SHP77 treated with DMSO at 0.1 percent for 48 hours (cell line): ENCODE results near the gene RAB30.

Experiments used
- DNase-seq: peaks from one replicate; lab custom pipeline; 2025; lab: John Stamatoyannopoulos, UW

The RAB30 gene, protein sequence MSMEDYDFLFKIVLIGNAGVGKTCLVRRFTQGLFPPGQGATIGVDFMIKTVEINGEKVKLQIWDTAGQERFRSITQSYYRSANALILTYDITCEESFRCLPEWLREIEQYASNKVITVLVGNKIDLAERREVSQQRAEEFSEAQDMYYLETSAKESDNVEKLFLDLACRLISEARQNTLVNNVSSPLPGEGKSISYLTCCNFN

DNA sequence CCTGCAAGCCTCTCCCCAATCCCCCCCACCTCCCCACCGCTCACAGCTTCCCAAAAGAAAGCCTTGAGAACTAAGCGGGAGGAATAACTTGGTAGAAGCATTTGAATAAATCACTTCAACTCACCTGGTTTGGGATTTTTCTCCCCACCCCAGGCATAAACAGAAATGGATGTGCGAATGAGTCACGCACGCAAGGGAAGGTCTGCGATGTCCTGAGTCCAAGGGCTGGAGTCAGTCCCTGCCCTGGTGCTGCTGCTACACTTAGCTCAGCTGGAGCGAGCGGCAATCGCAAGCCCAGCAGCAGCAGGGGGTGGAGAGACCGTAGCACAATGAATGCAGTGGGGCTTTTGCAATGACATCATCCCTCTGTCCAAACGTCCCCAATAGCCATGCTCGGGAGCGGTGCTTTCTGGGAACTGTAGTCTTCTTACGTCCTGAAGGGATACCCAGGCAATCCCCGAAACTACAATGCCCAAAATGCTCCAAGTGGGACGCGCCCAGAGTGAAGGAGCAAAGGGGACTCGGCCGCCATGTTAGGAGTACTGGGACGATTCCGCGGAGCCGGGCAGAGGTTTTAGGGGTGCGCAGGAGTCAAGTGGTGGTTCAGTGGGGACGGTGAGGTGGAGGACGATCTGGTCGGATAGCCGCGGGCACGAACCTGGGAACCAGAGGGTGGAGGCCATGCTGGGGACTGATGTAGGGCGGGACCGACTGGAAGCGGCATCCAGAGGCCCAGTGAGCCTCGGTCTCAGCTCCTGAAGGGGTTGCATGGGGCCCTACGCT lies at the start of gene RAB30:
RAB30 (minus strand) TSS at position 331 of the 783 bp plus-strand sequence. CDS start 74,581 bp downstream, outside the sequence.
- DNase-seq: peak; percentile 99

DNA sequence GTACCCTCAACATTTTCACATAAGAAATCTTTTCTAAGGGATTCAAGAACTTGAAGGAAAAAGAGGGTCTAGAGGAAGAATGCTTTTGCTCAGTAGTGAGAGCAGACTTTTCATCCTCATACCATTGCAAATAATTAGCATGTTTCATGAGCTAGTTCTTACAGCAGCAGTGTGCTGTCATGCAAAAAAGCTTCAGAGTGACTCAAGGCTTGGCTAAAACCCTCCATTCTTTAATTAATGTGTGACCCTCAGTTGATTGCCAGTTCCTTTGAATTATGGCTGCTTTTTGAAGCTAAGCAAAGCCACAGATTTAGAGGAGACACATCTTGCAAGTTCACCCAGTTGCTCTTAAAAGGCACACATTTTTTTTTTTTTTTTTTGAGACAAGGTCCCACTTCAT lies 48.6 kb upstream of the RAB30 start:
- no peak for DNase-seq

DNA sequence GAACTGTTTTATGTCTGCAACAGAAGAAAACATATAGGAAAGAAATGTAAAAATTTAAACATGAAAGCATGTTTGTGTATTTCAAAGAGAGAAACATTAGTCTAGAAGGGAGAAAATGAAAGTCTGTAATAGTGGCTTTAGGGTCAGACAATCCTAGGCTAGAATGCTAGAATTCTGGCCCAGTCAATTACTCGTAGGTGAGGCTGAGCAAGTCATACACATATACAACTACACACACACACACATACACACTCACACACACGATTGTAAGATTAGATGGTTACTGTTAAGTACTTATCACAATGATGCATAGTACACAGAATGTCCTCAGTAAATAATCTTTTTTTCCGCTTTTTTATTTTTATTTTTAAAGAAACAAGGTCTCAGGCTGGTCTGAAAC lies 47.5 kb upstream of the RAB30 start:
- no peak for DNase-seq

DNA sequence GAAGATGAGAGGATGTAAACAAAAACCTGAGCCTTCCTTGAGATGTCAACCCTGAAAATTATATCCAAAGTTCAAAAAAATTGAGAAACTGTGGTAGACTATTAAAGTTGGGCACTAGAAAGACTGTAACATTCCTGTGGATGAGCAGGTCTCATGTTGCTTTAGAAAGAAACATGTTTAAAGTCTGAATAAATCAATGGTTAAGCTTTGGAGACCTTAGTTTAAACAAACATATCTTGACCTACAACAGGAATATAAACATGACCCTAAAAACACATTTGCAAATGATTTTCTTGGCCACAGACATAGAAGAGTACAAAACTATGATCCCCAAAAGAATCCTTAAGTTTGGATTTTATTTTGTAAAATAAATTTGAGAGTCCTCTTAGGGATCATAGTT lies 47.1 kb upstream of the RAB30 start:
- DNase-seq: no peak

DNA sequence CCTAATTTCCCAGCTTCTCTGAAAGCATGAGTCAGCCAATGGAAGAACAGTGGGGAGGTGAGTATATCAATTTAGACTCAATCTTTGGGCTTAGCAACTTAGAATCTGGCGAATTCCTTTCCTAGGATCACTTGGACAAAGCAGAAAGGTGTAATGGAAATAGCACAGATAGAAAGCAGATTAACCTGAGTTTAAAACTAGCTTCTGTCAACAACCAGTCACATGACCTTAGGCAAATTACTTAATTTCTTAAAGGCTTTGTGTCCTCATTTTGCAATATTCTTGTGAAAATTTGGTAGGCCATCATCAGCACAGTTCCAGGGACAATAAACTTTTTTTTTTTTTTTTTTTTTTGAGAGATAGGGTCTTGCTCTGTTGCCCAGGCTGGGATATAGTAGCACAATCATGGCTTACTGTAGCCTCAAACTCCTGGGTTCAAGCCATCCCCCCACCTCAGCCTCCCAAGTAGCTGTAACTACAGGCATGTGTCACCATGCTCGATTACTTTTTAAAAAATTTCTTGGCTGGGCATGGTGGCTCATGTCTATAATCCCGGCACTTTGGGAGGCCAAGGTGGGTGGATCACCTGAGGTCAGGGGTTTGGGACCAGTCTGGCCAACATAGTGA lies 44.4 kb upstream of the RAB30 start:
- no peak for DNase-seq

DNA sequence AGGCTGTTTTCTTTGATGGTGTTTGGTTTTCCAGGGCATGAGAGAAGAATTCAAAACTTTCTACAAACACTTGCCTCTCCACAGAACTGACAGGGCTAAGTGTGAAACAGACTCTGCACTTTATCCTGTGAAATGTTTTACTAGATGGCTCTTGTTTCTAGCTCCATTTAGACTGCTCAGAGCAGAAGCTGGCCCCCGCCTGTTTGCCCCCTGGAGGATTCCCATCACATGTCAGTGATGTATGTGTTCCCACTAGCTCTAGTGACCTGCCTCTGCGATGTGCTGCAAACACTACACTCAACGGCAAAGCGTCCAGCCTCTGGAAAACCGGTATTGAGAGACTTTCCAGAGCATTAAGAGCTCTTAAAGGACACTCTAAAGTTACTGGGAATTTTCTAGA lies 43.9 kb upstream of the RAB30 start:
- DNase-seq: no peak

DNA sequence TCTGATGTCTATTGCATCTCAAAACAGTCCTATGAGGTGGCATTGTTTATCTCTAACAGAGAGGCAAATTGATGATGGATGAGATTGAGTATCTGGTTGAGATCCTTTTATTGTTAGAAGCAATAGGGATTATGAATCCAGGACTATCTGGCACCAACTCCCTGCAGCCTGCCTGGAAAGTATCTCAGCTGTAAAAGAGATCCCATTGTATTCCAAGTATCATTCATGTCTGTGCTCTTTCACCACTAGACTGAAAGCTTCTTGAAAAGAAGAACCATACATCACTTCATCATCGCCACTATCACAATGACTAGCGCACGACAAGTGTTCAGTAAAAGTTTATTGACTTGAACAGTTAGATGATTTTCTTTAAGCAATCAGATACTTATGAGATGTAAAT lies 43.3 kb upstream of the RAB30 start:
- no peak for DNase-seq

DNA sequence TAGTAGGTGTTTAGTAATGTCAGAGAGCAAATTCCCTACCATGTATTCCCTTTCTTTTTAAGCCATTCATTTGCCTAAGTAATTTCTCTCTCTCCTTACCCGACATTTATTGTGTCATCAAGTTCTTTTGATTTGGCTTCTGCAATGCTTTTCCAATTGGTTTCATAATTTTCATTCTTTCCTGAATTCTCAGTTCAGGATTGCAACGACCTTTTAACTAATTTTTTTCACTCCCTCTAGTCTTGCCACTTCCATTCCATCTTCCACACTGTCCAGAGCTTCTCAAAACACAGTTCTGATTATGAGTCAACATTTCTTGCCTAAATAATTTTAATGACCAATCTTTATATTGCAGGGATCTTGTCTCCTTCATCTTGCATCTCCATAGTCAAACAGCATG lies 41.2 kb upstream of the RAB30 start:
- DNase-seq: no peak

DNA sequence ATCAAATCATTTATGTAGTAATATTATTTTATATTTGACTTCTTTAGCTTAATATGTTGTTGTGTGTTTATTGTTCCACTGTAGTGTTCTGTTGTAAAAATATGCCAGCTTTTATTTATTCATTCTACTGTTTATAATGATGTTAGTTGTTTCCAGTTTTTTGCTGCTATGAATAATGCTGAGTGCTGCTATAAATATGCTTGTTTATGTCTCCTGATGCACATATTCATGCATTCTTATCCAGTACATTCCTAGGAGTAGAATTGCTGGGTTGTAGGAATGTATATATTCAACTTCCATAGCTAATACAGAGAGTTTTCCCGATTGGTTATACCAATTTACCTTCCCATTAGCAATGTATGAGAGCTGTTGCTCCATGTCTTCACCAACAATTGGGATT lies 33.5 kb upstream of the RAB30 start:
- no peak for DNase-seq

DNA sequence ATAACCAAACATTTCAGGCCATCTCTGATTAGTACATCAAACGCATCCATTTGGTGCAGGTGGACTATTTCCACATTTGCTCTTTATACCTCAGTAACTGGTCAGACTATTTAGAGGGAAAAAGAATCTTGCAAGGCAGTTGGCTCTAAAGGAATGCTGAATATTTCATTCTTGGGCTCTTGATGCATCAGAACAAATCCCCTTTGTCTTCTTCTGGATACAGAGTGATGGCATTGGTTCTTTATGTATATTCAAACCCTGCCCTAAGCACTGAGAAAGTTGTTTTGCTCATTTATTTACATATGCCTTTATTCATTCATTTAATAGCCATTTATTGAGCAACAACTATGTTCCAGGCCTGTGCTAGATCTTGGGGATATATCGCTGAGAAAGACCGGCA lies 31.1 kb upstream of the RAB30 start:
- DNase-seq: no peak

DNA sequence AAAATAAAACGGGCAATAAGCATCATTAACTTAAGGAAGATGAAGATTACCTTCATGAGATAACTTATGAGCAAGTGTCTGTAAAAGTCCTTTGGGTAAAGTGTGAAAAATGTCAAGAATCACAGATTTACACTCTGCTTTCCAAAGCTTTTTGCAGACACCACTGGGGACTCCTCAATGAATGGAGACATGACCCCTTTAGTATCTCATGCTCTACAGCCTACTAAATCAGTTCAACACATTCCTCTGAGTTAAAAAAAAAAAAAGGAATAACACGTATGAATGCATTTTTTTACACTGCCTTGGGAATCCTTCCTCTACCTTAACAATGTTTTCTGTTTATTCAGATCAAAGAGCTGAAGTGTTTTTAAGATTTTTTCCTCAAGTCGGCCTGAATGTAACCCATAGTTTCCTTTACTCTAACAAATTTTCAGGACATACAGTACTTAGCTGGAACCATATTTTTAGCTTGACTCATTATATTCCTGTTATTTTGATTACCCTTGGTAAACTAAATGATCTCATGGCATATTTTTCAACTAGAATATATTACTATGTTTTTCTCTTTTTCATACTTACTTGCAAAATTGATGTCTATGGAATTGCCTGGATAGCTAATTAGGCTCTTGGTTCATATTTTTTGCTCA lies 25.9 kb upstream of the RAB30 start:
- DNase-seq: no peak

DNA sequence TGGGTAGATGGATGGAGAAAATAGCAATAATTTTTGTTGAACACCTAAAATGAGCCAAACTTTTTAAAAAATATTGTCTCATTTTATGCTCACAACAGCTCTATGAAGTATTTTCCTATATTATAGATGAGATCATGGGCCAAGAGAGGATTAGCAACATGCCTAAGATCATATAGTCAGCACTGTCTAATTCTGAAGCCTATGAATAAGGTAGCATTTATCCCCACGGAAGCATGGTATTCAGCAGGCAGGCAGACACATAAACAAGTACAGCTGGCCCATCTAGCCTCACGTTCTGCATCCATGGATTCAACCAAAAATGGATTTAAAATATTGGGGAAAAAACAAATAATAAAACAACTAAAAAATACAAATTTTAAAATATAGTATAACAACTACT lies 21.9 kb upstream of the RAB30 start:
- no peak for DNase-seq

DNA sequence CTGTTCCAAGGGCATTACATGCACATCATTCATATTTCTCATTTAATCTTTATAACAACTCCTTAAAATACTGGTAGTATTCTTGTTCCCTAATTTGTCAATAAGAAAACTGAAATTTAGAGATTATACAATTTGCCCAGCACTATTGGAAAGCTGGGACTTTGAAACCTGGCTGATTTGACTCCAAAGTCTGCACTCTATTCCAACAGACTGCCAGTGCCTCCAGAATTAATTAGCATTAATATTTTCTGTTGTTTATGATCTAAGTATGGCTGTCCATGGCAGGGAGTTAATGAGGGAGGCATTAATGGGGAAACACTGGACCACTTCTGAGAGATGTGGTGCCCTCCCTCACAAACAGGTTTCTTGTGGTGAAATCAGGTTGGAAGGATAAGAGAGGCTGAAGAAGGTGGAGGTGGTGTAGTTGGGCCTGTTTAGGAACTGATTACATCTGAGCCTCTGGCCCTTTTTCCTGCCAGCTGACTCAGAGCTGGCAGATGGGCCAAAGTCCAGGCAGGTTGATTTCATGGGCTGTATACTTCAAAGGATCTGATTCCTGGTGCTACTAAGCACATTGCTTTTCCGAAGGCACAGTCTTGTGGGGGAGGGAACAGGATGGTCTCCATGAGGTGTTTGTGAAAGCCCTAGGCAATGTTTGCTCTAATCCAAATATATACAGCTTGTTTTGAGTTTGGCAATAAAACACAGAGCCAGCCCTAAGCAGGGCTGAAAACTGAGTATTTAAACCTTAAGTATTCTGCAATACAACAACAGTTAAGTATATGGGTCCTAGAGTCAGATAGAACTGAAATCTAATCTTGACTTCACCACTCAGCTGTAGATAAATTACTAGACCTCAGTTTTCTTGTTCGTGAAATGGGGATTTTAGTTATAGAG lies 21.0 kb upstream of the RAB30 start:
- no peak for DNase-seq

DNA sequence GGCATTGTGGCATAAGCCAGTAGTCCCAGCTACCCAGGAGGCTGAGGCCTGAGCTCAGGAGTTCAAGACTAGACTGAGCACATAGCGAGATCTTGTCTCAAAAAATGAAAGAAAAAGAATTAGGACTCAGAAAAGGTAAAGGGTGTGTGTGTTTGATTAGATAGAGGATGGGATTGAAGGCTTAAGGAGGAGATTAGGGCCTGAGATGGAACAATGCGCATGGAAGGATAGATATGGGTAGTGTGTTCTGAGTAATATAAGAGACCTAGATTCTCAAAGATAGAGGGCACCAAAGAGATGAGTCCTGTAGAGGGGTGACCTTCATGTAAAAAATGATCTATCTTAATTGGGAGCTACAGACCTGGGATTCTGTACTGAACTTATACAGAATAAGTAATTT lies 17.3 kb upstream of the RAB30 start:
- no peak for DNase-seq

DNA sequence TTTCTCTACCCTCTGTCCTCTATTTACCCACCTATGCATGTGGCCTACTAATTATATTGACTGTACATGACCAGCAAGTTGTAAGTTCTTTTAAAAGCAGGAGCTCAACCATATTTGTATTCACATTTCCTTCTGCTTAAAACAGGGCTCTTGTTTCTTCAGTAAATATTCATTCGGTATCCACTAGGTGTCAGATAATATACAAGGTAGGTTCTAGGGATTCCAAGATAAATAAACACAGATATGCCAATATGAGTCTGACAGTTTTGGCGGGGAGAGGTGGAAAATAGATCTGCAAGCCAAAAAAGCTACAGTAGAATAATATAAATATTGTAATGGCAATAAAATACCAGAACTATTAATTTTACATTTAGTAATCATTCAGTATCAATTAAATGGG lies 15.3 kb upstream of the RAB30 start:
- no peak for DNase-seq

DNA sequence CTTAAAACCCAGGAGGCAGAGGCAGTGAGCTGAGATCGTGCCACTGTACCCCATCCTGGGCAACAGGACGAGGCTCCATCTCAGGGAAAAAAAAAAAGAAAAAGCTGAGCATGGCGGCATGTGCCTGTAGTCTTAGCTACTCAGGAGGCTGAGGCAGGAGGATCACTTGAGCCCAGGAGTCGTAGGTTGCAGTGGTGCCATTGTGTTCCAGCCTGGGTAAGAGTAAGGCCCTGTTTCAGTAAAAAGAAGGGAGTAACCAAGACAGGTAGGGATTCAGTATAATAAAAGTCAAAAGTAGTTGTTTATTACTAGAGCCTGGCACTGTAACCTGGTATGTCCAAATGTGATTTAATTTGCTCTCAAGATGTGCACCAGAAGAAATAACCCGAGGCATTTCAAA lies 8.1 kb upstream of the RAB30 start:
- DNase-seq: no peak

DNA sequence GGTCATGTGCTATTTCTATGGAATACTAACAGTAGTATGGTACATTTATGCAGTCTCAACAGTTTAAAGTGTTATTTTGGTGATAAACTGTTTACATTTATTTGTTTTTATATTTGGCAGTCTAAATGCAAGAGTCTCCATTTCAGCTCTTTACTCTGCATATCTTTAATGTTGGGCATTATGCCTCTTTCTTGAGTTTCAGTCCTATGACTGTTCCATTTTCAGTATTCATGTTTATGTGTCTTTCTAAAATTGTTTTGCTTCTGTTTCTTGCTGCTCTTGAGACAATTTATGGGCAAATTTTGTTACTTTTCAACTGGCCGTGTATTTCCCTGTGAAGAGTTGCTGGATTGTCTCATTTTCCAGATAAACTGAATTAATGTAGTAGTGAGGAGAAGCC lies 6.6 kb upstream of the RAB30 start:
- DNase-seq: no peak

DNA sequence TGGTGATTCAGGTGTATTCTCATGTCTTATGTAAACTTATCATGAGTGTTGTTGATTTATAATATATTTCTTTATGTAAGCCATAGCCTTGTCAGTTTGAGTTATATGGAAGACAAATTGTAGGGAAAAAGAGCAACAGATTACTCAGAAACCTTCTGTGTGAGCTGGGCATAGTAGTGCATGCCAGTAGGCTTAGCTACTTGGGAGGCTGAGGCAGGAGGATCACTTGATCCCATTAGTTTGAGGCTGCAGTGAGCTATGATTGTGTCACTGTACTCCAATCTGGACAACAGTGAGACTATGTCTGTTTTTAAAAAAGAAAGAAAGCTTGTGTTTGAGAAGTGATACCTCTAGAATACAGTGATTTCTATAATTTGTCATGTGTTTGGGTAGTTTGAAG lies 2.2 kb upstream of the RAB30 start:
- no peak for DNase-seq

DNA sequence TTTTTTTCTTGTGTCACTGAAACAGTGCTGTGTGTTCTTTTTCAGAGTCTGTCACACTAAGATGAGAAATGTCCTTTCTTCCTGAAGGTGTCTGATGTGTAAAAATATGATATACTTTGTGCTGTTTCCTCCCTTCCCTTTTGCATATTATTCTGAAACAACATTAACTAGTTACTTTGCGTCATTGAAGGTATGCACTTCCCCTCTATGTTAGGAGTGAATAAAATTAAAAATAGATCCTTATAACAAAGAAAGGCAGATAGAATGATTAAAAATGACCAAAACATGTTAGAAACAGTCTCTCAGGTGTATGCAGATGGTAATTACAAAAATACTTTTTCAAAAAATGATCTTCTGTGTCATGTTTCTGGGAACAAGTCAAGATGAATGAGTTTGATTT lies 1.6 kb upstream of the RAB30 start:
- no peak for DNase-seq

DNA sequence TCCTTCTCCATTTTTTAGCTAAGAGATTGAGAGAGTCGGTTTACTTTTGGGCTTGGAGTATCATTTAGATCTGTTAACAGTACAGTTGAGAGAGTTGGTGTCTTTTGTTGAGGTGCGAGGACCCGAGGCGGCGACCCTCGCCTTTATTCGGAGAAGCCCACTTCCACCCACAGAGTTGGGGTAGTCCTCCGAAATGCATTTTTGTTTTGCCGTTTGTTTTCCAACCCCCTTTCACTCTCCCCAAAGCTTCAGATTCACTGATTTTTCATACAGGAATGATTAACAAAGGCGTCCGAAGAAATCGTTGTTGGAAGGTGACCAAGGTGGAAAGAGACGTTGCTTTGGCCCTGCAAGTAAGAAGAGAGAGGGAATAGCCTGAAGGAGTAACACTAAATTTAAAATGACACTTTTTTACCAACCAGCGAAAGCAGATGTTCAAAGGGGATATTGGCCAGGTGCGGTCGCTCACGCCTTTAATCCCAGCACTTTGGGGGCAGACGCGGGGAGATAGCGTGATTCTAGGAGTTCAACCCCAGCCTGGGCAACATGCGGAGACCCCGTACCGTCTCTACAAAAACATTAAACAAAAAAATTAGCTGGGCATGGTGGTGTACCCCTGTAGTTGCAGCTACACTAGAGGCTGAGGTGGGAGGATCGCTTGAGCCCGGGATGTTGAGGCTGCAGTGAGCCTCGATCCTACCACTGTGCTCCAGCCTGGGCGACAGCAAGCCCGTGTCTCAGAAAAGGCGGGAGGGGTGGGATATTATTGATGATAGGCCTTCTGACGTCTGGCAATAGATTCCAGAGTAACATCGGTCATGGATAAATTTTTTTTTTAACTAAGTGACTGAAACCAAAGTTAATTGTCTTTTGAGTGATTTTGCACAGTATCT lies 899 bp upstream of the RAB30 start:
- no peak for DNase-seq
